ENCODE data around the gene NCAM1.

The NCAM1 gene

GRCh38 chr11:113272927-113273615 is 311.9 kb downstream of the NCAM1 start:
- H3K27ac ChIP-seq (ENCODE audit: low read depth, low read length), result no peak overlapping the region
- H2AFZ ChIP-seq (ENCODE audit: low read depth, low read length, severe bottlenecking), result no peak overlapping the region
- H3K27me3 ChIP-seq (ENCODE audit: low read length), result no peaks in the 10 kb centered on the region
- H3K9ac ChIP-seq (ENCODE audit: low read length), result no peak overlapping the region
- no peak overlapping the region for H3K4me2 ChIP-seq (ENCODE audit: low read depth, low read length, poor library complexity, severe bottlenecking)
- no peaks in the 10 kb centered on the region for H3K36me3 ChIP-seq (ENCODE audit: low read length)
- H3F3A ChIP-seq (ENCODE audit: insufficient read depth), result no peaks in the 10 kb centered on the region
- no peak for TF ChIP-seq CTCF (IDR thresholded peaks at IDR 0.05; ENCODE audit: insufficient read depth, low read length, poor library complexity, severe bottlenecking)
- TF ChIP-seq EZH2phosphoT487 (conservative IDR thresholded peaks at IDR 0.05; ENCODE audit: low read length), result no peak
- H4K20me1 ChIP-seq (ENCODE audit: low read depth, low read length), result no peaks in the 10 kb centered on the region
- no peak overlapping the region for H3K4me3 ChIP-seq (ENCODE audit: insufficient read depth, low read length, poor library complexity, severe bottlenecking)
- no peaks in the 10 kb centered on the region for H3K79me2 ChIP-seq (ENCODE audit: insufficient read depth, low read length)
- no peaks in the 10 kb centered on the region for H3K9me3 ChIP-seq (ENCODE audit: insufficient read depth, low read length)
- no peaks in the 10 kb centered on the region for H3K9me2 ChIP-seq (replicated peaks; ENCODE audit: insufficient read depth, low read length)

GRCh38 chr11:113273720-113274119 is 312.5 kb downstream of the NCAM1 start:
- H3K79me2 ChIP-seq (ENCODE audit: insufficient read depth, low read length), result no peaks in the 10 kb centered on the region
- no peak overlapping the region for H3K4me3 ChIP-seq (ENCODE audit: insufficient read depth, low read length, poor library complexity, severe bottlenecking)
- H2AFZ ChIP-seq (ENCODE audit: low read depth, low read length, severe bottlenecking), result no peak overlapping the region
- TF ChIP-seq CTCF (IDR thresholded peaks at IDR 0.05; ENCODE audit: insufficient read depth, low read length, poor library complexity, severe bottlenecking) (no peak), EZH2phosphoT487 (conservative IDR thresholded peaks at IDR 0.05; ENCODE audit: low read length) (no peak)
- no peak overlapping the region for H3K4me2 ChIP-seq (ENCODE audit: low read depth, low read length, poor library complexity, severe bottlenecking)
- H3K36me3 ChIP-seq (ENCODE audit: low read length), result no peaks in the 10 kb centered on the region
- no peaks in the 10 kb centered on the region for H4K20me1 ChIP-seq (ENCODE audit: low read depth, low read length)
- H3K27ac ChIP-seq (ENCODE audit: low read depth, low read length), result no peak overlapping the region
- no peaks in the 10 kb centered on the region for H3K9me3 ChIP-seq (ENCODE audit: insufficient read depth, low read length)
- H3K9me2 ChIP-seq (replicated peaks; ENCODE audit: insufficient read depth, low read length), result no peaks in the 10 kb centered on the region
- no peaks in the 10 kb centered on the region for H3F3A ChIP-seq (ENCODE audit: insufficient read depth)
- H3K9ac ChIP-seq (ENCODE audit: low read length), result no peak overlapping the region
- no peaks in the 10 kb centered on the region for H3K27me3 ChIP-seq (ENCODE audit: low read length)

GRCh38 chr11:113274713-113275582 is 313.7 kb downstream of the NCAM1 start:
- Histone ChIP-seq H3K36me3 (ENCODE audit: low read length) (no peaks in the 10 kb centered on the region), H3F3A (ENCODE audit: insufficient read depth) (no peaks in the 10 kb centered on the region), H3K27me3 (ENCODE audit: low read length) (no peaks in the 10 kb centered on the region), H2AFZ (ENCODE audit: low read depth, low read length, severe bottlenecking) (no peak overlapping the region), H3K9ac (ENCODE audit: low read length) (no peak overlapping the region), H3K79me2 (ENCODE audit: insufficient read depth, low read length) (no peaks in the 10 kb centered on the region), H3K9me2 (replicated peaks; ENCODE audit: insufficient read depth, low read length) (no peaks in the 10 kb centered on the region), H3K27ac (ENCODE audit: low read depth, low read length) (no peak overlapping the region), H4K20me1 (ENCODE audit: low read depth, low read length) (no peaks in the 10 kb centered on the region), H3K9me3 (ENCODE audit: insufficient read depth, low read length) (no peaks in the 10 kb centered on the region), H3K4me2 (ENCODE audit: low read depth, low read length, poor library complexity, severe bottlenecking) (no peak overlapping the region), H3K4me3 (ENCODE audit: insufficient read depth, low read length, poor library complexity, severe bottlenecking) (no peak overlapping the region)
- no peak for TF ChIP-seq EZH2phosphoT487 (conservative IDR thresholded peaks at IDR 0.05; ENCODE audit: low read length)
- no peak for TF ChIP-seq CTCF (IDR thresholded peaks at IDR 0.05; ENCODE audit: insufficient read depth, low read length, poor library complexity, severe bottlenecking)

Data from SU-DHL-6 (cell line).